Hematopoietic multipotent progenitor cell (in vitro differentiated cells): ENCODE data around the gene PANX2. TPM values are rescaled to one million over a fixed set of nuclear protein-coding genes. Genes with fewer than 3 reads are reported as not detected.
"Not testable (repeated sequence)": the region's sequence is repeated elsewhere in the genome, so short reads cannot be mapped to it uniquely, and the experiment has no call there.

Experiments
- DNase-seq, 3 donors: peaks; one replicate each; pipeline ENCODE4 v3.0.0-alpha.2; 2011 to 2015; ENCODE audit warnings: low read depth in 2 of 3, low spot score in 2 of 3
- total RNA-seq: library from RNA; depleted of rRNA; stranded (reverse); fragments of >200 nt; gene quantifications from one replicate; pipeline ENCODE4 v1.2.3, GENCODE V29; 2012

Gene PANX2
- total RNA-seq, 1 donor, result 6.5 TPM

DNA sequence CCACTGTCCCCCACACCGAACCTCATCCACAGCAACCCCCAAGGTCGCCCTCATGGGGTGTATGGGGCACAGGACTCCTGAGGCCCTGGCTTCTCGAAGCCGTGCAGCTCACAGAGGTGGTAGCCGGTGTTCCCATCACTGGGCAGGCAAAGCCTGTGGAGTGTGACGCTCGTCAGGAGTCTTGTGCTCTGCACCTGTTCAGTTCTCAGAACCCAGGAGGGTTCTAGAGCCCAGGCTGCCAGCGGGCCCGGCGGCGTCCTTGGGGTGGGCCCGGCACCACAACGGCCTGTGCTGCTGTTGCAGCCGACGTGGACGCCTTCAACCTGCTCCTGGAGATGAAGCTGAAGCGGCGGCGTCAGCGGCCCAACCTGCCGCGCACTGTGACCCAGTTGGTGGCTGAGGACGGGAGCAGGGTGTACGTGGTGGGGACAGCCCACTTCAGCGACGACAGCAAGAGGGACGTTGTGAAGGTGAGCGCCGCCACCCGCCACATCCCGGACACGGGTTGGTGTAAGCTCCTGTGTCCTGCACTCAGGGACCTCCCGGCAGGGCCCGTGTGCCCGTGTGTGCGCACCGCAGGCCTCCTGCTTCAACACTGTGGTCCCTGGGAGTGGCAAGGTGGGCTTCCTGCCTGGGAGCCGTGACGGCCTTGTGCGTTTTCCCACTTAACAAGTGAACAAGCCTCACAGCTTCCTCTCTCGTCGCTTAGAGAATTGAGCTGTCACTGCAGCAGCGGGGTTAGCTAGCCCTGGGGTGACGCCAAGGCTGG, 23.7 kb downstream of the PANX2 start:
- no peak for DNase-seq

DNA sequence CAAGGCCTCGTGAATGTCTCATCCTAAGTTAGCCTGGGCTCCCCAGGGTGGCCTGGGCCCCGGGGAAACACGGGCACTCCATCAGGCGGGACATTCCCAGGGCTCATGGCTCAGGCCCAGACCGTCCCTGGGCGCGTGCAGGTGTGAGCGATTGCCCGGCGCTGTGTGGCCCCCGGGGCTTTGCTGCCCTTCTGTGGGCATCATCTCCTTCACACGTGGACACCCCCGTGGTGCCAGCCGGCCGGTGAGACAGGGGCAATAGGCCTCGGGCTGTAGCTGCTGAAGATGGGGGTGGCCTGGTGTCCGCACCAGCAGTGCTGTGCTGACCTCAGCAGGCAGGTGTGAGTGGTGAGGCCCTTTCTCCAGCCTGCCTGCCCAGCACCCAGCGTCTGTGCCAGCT, 25.7 kb downstream of the PANX2 start:
- no peak for DNase-seq

DNA sequence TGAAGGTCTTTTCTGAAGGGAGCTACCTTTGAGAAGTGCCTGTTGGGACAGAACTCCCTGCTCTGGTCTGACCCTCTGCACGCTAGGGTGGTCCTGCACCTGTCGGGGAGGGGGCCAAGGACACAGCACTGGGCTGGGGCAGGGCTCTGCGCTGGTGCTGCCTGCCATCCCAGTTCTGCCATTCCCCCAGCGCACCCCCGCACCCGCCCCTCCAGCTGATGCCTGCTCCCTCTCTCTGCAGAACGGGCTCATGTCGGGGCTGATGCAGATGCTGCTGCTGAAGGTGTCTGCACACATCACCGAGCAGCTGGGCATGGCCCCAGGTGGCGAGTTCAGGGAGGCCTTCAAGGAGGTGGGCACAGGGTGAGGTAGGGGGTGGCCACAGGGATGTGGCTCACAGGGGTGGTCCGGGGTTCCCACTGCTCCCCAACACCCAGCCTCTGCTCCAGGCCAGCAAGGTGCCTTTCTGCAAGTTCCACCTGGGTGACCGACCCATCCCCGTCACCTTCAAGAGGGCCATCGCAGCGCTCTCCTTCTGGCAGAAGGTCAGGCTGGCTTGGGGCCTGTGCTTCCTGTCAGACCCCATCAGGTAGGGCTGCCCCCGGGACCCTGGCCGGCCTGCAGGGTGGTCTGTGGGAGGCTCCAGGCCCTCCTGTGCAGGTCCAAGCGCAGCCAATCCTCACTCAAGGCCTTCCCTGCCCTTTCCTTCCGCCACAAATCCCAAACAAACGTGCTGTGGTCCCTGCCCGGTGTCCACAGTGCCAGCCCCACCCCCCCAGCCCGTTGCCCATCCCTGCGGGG, 26.7 kb downstream of the PANX2 start:
- DNase-seq, result no peak

DNA sequence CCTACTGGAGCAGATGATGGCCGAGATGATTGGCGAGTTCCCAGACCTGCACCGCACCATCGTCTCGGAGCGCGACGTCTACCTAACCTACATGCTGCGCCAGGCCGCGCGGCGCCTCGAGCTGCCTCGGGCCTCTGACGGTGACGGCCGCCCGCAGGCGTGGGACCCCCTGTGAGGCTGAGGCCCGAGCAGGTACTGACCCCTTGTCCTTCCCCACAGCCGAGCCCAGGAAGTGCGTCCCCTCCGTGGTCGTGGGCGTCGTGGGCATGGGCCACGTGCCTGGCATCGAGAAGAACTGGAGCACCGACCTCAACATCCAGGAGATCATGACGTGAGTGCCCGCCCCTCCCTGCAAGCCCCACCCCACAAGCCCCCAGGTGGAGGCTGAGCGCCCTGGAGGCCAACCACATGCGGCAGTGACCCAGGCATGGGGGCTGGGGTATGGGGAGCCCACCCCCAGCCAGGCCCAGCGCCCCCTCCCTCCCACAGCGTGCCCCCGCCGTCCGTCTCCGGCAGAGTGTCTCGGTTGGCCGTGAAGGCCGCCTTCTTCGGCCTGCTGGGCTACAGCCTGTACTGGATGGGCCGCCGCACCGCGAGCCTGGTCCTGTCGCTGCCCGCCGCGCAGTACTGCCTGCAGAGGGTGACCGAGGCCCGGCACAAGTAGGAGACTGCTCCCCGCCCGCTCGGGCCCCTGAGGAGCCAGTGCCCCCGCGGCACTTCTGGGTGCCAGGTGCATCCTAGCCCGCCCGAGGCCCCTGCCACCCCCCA, 27.5 kb downstream of the PANX2 start:
- no peak for DNase-seq

DNA sequence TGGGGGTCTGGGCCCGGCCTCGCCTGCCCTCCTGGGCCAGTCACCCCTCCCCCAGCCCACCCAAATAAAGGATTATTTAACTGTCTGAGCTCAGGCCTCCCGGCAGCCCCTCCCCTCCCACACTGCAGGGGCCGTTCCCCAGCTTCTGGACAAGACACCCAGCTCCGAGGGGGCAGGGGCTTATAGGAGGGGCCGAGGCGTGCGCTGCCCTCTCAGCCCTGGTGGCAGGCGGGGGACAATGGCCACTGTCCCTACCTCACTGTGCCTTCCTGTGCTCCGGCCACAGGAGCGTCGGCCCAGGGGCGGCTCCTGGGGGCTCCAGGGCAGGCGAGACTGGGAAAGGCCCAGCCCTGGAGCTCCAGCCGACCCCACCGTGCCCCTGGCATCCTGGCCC, 28.1 kb downstream of the PANX2 start:
- DNase-seq, result no peak

DNA sequence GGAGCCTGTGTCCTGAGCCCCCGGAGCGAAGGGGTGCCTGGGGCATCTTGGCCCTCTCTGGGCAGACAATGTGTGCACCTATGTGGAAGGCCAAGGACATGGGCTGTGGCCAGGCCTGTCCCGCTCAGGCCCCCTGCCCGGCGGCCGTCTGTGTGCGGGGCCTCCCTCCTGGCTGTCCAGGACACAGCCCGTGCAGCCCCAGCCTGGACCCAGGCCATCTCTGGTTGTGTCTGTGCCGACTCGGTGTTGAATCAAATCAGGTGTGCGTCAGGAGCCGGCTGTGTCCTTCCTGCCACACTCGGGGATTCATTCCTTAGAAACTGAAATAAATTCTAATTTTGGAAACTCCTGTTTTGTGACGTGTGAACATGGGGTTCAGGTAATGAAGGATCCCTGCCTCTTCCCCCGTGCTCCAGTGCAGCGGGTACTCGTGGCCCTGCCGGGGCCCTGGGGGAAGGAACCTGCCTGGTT, 28.8 kb downstream of the PANX2 start:
- DNase-seq, result no peak

DNA sequence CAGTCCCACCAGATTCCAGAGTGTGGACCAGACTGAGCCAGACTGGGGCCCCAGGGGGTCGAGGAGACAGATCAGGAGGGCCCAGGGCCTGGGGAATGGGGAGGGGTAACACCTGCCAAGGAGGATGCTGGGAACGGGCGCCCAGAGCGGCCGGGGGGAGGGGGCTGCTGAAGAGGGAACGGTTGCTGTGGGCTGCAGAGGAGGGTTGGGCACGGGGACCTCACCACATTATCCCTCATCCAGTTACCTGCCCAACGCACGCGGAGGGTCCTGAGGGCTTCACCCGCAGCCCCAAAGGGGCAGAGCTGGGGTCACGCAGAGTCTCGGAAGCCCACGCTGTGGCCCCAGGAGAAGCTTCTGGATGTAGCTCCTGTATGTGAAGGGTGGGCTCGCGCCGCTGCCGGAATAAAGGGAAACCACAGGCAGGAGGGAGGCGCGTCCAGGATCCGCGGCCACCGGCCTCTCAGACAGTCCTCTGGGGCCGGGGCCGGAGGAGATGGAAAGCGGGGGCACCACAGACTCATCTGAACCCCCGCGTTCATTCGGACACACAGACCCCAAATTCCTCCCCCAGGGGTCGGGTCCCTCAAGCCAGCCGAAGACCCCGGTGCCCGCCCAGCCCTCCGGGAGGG, 29.4 kb downstream of the PANX2 start:
- DNase-seq, result peak in 1 of 3 donors; percentile 26

DNA sequence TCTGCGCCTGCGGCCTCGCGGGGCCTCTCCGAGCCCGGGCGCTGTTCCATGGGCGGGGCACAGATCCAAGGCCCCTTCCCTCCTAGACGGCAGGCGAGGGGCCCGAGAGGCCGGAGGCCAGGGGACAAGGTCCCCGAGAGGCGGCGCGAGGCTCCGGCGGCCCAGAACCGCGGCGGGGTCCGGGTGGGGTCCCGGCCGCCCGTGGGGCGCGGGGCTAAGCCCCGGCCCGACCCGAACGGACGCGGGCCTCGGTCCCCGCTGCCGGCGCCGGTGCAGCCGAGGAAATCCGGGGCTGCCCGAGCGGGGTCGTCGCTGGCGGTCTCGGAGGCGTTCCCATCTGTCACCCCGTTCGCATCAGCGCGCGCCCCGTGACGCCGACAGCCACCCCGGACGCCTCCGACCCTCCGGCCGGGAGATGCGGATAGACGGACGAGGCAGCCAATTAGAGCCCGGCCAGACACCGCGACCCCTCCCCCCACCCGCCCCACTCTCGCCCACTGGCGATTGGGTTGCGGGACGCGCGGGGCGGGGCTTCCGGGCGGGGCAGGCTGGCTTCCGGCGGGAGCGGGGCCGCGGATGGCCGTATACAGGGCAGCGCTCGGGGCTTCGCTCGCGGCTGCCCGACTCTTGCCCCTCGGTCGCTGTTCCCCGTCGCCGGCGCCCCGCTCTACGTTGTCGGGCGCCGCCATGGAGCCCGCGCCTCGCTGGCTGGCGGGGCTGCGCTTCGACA, 30.1 kb downstream of the PANX2 start, which contains the start of gene SELENOO:
TSS of gene SELENOO (plus strand) at position 551 of the 730 bp plus-strand sequence. CDS start at position 577, 26 bp downstream.
- peak; percentile 73 to 90 (median 89) for DNase-seq

DNA sequence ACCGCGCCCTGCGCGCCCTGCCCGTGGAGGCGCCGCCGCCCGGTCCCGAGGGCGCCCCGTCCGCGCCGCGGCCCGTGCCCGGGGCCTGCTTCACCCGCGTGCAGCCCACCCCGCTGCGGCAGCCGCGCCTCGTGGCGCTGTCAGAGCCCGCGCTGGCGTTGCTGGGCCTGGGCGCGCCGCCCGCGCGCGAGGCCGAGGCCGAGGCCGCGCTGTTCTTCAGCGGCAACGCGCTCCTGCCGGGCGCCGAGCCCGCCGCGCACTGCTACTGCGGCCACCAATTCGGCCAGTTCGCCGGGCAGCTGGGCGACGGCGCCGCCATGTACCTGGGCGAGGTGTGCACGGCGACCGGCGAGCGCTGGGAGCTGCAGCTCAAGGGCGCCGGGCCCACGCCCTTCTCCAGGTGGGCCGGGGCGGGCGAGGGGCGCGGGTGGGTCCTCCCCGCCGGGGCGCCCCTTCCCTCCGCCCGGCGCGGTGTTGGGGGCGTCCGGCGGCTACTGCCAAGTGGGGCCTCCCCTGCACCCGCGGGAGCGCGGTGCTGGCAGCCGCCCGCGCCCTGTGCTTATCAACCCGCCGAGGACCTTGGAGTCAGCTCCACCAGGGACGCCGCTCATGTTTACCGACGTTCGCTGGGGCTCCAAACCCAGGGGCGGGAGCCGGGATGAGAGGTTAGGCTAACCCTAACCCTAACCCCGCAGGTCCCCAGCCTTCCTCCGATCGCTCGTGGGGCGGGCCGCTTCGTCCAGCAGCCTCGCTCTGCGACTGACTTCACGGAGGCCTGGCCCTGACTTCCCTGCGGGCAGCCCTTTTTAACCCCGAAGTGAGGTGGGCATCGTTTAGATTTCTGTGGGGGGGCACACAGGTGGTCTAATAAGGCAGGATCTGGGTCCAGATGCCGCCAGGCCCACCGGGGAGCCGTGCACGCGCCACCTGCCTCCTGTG, 30.9 kb downstream of the PANX2 start:
- no peak for DNase-seq

DNA sequence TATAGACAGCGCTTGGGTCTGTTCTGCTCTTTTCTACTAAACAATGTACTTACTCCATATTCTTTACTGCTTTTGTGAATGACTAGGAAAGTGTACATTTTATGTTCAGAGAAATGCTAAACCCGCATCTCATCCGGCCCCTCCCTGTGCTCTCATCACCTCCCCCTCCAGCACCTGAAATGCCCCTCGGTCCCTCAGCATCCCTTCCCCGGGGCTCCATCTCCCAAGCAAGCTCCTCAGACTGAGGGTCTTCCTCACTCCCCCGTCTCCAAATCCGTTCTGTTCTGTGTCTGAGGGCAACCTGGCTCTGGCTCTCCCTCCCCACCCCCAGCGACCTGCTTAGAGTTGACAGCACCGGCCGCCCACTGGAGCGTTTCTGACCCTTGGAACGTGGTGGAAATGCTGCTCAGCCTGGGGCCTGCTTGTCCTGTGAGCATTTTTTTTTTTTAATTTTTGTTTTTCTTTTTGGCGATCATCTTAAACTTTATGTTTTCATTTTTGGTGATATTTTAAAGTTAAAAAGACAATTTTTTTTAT, 31.7 kb downstream of the PANX2 start:
- no peak for DNase-seq

DNA sequence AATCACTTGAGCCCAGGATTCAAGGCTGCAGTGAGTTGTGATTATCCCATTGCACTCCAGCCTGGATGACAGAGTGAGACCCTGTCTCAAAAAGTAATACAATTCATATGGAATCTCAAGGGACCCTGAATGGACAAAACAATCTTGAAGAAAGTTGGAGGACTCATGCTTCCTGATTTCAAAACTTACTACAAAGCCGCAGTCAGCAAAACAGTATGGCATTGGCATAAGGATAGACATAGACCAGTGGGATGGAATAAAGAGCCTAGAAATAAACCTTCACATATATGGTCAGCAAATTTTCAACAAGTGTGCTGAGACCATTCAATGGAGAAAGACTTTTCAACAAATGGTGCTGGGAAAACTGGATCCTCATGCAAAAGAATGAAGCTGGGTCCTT, 32.8 kb downstream of the PANX2 start:
- DNase-seq, result no peak

DNA sequence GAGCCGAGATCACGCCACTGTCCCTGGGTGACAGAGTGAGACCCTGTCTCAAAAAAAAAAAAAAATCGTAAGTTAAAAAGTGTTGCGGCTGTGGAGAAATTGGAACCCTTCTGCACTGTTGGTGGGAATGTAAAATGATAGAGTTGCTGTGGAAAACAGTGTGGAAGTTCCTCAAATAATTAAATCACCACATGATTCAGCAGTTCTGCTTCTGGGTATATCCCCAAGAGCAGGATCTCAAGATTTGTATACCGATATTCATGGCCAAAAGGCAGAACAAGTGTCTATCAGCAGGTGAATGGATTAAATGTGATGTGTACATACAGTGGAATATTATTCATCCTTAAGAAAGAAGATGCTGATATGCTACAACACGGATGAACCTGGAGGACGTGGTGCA, 34.0 kb downstream of the PANX2 start:
- DNase-seq, result no peak

DNA sequence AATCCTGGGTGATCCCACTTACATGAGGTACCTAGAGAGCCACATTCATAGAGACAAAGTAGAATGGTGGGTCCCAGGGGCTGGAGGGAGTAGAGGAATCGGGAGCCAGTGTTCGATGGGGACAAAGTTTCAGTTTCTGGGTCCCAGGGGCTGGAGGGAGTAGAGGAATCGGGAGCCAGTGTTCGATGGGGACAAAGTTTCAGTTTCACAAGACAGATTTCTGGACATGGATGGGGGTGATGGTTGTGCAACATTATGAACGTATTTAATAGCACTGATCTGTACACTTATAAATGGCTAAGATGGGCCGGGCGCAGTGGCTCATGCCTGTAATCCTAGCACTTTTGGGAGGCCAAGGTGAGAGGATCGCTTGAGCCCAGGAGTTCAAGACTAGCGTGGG, 34.5 kb downstream of the PANX2 start:
- DNase-seq, result not testable (repeated sequence)

DNA sequence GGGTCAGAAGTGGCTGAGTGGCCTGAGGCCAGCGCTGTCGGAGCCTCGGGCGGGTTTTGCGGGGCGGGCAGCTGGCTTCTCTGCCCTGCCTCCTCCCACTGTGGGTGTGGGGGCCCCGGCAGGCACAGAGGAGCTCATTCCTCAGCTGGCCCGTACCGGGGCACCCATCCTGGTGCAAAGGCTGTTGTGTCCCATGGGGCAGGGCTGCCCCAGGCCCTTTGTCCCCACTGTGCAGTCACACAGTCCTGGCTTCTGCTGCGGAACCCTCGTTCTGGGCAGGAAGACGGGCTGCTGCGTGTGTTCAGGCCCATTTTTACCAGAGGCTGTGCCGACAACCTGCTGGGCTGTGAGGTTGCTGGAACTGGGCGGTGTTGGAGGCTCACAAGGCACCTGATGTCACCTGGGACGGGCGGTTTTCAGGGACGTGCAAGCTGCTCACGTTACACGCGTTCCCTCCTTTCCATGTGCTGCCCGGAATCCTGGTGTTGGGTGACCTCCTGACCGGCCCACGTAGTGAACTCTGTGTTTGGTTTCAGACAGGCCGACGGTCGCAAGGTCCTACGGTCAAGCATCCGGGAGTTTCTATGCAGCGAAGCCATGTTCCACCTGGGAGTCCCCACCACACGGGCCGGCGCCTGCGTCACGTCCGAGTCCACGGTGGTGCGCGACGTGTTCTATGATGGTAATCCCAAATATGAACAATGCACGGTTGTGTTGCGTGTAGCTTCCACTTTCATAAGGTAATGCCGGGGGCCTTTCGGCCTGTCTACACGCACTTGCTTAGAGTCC, 35.4 kb downstream of the PANX2 start:
- DNase-seq, result no peak

DNA sequence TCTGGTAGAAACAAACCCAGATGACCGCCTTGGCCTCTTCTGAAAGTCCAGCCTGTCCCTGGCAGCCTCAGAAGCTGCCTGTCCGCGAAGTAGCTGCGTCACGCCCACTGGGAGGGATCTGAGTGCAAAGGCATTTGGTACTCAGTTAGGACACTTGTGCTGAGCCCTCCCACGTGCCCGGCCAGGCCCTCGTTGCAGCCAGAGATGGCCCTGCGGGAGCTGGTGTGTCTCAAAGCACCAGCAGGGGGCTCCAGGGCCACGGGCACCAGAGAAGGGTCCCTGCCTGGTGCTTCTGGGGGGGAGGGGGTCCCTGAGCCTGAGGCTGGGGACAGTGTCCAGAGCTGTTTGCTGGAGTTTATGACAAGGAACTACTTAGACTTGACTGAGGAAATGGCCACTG, 36.1 kb downstream of the PANX2 start:
- peak in 1 of 3 donors; percentile 43 for DNase-seq

DNA sequence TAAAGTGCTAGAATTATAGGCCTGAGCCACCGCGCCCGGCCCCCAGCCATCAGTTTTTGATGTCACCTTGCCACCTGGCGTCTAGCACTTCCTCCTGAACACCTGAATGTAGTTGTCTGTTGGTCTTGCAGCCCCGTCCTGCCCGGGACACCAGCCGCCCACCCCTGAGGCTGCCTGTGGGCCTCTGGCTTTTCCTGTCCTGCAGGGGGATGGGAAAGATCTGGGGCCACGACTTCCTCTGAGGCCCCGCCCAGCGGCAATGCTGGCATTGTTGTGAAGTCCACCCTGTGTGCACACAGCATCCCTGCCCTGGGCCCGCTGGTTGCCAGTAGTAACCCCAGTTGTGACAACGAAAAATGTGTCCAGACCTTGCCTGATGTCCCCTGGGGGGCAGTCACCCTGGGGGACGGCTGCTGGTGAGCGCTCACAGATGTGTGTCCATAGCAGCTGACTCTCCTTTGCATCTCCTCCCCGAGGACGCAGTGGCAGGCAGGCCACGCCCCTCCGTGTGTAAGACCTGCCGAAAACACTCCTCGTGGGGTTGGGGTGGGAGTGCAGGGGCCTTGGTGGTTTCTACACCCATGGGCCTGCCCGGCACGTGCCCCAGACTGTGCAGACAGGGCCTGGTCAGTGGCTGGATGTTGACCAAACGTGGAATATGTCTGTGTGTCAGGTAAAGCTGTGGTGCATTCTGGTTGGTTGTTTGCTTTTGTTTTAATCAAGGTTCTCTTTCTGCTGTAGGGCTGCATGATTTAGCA, 37.0 kb downstream of the PANX2 start:
- no peak for DNase-seq

DNA sequence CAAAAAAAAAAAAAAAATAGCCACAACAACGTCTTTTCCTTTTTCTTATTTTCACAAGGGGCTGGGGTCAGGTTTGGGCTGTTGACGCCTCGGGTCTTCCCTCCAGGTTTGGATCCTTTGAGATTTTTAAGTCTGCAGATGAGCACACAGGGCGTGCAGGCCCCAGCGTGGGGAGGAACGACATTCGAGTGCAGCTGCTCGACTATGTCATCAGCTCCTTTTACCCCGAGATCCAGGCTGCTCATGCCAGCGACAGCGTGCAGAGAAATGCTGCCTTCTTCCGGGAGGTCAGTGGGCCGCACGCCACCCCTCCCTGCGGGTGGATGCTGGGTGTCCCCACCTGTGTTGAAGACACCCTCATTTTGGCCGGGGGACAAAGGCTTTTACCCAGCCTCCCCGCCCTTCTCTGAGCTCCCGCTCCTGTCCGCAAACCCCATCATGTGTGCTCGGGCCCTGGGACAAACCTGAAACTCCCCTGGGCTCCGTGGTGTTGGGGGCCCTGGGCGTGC, 38.0 kb downstream of the PANX2 start:
- DNase-seq, result no peak
